ENCODE measurements around the gene IGLL5. TPM values are rescaled to one million over a fixed set of nuclear protein-coding genes. Genes with fewer than 3 reads are reported as not detected.

Gene IGLL5
- total RNA-seq, 1 experiment from 2014 or later = not detected

DNA sequence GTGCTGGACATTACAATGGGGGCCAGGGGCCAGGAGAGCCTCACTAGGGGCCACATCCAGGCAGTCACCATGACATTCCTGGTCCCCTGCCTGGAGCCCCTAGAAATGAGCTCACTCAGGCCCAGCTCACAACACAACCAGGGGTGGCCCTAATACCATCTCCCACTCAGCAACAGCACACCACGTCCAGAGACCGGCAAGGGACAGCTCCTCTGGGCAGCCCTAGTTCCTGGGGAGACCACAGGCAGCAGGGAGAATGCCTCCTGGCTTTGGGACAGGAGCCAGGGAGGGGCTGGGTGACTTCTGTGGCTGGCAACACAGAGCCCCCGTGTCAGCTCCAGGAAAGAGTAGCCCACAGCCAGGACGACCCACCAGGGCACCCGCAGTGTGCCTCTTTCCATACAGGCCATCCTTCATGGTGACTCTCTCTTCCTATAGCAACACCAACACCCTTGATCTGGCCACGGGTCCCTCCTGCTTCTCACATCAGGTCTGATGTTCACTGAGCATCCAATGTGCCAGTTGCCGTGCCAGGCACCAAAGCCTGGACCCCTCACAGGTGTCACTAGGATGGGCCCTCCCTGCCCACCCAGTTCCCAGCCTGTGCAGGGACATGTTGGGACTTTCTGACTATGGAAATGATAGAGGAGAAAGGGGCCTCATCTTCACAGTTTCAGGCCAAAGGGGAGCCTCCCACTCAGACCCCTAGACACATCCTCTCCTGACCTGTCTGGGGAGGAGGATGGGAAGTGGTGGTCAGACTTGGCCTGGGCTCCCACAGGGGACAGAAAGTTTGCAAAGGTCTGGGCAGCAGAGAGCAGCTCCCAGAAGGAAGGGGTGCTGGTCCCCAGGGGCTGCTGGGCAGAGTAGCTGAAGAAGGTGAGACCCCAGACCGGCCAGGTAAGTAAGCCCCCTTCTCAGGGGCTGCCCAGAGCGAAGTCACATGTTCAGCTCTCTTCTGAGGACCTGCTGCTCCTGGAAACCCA, 43.2 kb downstream of the IGLL5 start:
- in situ Hi-C loops (cut with HindIII; ENCODE audit: low pct_unique_long_range_greater_than_20kb, low sequenced_read_pairs) = no loop called here
- DNase-seq (ENCODE audit: low read depth) = no peak

- no peak for DNase-seq (ENCODE audit: low read depth)
- in situ Hi-C loops (cut with HindIII; ENCODE audit: low pct_unique_long_range_greater_than_20kb, low sequenced_read_pairs) = no loop called here
Observed at GRCh38 chr22:22931557-22932270, 44.1 kb downstream of the IGLL5 start.

GRCh38 chr22:22932512-22932941, 44.9 kb downstream of the IGLL5 start:
- in situ Hi-C loops (cut with HindIII; ENCODE audit: low pct_unique_long_range_greater_than_20kb, low sequenced_read_pairs) = no loop called here
- no peak for DNase-seq (ENCODE audit: low read depth)

- in situ Hi-C loops (cut with HindIII; ENCODE audit: low pct_unique_long_range_greater_than_20kb, low sequenced_read_pairs) = no loop called here
Observed at GRCh38 chr22:22933100-22933806, 45.6 kb downstream of the IGLL5 start.

GRCh38 chr22:22933807-22934542, 46.4 kb downstream of the IGLL5 start:
- in situ Hi-C loops (cut with HindIII; ENCODE audit: low pct_unique_long_range_greater_than_20kb, low sequenced_read_pairs) = no loop called here
- DNase-seq (ENCODE audit: low read depth) = no peak

More at GRCh38 chr22:22933100-22933806, 45.6 kb downstream of the IGLL5 start:
- DNase-seq (ENCODE audit: low read depth) = no peak

- in situ Hi-C loops (cut with HindIII; ENCODE audit: low pct_unique_long_range_greater_than_20kb, low sequenced_read_pairs) = no loop called here
- no peak for DNase-seq (ENCODE audit: low read depth)
Observed at GRCh38 chr22:22934543-22935055, 47.0 kb downstream of the IGLL5 start.

DNA sequence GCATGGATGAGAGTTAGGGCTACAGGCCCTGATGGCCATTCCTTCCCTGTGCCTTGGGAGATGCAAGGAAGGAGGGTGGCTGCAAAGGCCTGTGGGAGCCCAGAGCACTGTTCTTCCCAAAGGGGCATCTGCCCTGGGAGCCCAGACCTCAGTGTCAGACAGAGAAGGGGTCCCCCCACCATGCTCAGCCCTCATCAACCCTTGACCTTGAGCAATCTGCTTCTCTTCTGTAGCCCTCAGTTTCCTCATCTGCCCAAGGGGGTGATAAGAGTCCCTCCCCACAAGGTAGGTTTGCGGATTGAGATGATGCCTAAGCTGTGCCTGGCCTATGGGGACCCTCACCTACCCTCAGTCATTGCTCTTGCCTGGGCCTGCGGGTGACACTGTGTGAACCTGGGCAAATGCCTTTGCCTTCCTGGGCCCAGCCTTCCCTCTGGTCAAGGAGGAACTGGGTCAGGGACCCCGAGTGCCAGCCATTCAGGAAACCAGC, 47.5 kb downstream of the IGLL5 start:
- in situ Hi-C loops (cut with HindIII; ENCODE audit: low pct_unique_long_range_greater_than_20kb, low sequenced_read_pairs) = no loop called here
- DNase-seq (ENCODE audit: low read depth) = no peak

- in situ Hi-C loops (cut with HindIII; ENCODE audit: low pct_unique_long_range_greater_than_20kb, low sequenced_read_pairs) = no loop called here
- DNase-seq (ENCODE audit: low read depth) = no peak
Observed at GRCh38 chr22:22935546-22936157, 48.0 kb downstream of the IGLL5 start.

DNA sequence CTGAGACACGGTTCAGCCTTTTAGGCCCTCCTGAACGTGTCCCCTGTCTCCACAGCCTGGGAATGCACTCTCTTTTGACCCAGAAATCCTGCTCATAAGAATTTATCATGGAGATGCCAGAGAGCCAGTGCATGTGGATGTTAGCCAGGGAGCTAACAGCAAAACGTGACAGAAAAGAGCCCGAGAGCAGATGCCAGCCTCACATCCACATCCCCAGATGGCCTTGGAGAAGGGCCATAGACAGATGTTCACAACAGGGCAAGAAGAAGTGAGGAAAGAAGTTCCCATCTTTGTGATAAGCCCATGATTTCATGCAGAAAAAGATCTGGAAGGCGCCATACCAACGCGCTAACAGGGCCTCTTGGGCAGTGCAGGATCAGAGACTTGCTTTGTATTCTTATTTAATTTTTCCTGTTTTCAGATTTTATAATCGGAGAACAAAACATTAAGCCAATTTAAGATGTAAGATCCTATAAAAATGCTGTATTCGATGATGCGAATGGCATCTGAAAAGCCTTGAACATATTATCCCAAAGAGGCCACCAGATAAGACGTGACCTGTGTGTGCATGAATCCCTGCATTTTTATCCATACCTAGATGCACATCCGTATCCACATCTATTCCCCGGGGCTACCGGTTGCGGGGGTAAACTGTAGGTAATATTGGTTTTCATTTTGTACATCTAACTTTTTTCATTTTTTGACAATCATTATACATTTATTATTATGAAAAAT, 48.7 kb downstream of the IGLL5 start:
- no peak for DNase-seq (ENCODE audit: low read depth)
- in situ Hi-C loops (cut with HindIII; ENCODE audit: low pct_unique_long_range_greater_than_20kb, low sequenced_read_pairs) = no loop called here

DNA sequence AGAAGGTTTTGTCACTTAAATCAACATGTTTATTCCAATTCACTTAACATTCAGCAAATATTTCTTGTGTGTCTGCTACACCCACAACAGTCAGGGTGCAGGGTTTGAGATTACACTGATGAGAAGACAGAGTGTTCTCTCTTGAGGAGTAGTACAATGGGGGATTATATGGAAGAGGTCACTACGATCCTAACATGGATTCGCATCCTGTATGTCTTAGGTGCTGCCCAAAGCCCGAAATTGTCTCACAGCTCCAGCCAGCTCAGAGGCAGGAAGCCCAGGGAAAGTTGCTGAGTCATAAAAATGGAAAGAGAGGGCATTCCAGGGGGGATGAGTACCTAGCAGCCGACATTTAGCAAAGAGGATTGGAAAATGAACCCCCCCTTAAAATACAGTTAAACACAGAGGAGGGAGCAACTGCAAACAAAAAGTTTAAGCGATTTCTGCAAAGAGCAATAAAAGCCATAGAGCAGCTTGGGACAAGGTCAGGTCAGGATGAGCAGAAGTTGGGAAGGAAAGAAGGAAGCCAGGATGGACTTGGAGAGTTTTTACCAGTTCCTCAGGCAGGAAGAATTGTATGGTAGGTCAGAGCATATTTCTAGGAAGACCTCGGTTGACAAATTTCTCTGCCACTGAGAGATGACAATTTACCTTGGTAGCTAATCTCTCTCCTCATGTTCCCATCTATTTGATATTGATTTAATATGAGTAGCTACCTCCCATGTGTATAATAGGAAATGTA, 49.5 kb downstream of the IGLL5 start:
- no peak for DNase-seq (ENCODE audit: low read depth)
- in situ Hi-C loops (cut with HindIII; ENCODE audit: low pct_unique_long_range_greater_than_20kb, low sequenced_read_pairs) = no loop called here

GRCh38 chr22:22937894-22938480, 50.4 kb downstream of the IGLL5 start:
- in situ Hi-C loops (cut with HindIII; ENCODE audit: low pct_unique_long_range_greater_than_20kb, low sequenced_read_pairs) = no loop called here

DNA sequence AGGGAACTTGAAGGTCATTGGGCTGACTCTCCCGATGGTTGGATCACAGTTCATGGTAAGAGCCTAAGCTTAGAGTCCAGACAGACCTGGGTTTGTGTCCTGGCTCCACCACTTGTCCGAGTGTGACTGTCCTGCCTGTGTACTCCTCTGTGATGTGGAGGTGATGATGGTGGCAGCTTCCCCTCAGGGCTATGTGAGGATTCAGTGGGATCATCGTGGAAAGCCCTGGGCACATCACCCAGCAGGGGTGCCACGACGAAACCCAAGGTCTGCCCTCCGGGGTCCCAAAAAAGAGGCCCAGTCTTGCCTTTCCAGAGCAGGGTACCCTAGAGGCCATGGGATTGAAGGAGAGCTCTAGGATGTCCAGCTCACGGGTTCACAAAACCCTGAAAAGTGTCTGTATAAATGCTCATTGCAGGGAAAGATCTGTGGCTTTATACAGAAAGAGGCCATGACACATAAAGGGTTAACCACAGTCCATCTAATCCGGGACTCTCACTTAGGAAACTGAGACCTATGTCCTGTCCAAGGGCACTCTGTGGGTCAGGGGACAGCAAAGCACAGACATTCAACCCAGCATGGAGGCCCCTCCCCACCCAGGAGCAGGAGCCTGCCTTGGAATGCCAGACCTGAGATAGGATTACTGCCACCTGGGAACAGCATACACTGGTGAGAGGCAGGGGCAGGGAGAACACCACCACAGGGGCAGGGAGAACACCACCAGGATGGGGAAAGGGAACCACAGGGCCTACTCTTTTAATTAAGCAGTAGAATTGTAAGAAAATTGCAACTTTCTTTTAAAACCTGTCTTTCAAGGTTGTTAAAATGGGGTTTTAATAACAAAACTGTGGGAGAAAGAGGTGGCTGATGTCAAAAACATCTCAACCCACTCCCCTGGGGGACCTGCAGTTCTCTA, 51.3 kb downstream of the IGLL5 start:
- no peak for DNase-seq (ENCODE audit: low read depth)
- in situ Hi-C loops (cut with HindIII; ENCODE audit: low pct_unique_long_range_greater_than_20kb, low sequenced_read_pairs) = no loop called here

More at GRCh38 chr22:22937894-22938480, 50.4 kb downstream of the IGLL5 start:
- no peak for DNase-seq (ENCODE audit: low read depth)

DNA sequence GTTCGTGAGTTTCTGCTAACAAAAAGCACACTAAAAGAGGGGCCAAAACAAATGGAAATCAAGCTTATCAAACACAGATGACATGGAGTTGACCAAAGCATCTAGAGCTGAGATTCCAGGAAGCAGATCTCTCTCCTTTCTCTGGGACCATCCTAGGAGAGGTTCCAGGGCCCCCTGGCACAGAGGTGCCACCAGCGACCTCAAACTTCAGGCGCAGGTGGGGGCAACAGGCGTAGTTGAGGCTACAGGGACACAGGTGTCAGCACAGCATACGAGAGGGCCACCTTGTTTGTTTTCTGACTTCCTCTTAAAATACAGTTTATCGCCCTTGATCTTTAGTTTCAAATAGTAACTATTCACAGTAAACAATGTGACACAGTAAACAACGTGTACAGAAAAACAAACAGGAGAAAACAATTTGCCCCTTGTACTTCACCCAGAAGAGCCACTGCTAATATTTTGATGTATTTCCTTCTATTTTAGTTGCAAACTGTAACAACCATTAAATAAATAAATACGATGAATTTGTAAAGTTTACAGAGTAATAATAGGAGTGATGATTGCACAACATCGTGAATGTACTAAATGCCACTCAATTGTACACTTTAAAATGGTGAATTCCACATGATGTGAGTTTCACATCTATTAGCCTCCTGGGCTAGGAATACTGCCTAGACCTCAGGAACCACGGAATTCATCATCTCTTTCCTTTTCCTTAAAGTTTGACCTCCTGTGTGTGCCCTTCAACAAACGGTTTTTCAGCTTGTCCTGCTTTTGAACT, 52.2 kb downstream of the IGLL5 start:
- in situ Hi-C loops (cut with HindIII; ENCODE audit: low pct_unique_long_range_greater_than_20kb, low sequenced_read_pairs) = no loop called here
- no peak for DNase-seq (ENCODE audit: low read depth)

DNA sequence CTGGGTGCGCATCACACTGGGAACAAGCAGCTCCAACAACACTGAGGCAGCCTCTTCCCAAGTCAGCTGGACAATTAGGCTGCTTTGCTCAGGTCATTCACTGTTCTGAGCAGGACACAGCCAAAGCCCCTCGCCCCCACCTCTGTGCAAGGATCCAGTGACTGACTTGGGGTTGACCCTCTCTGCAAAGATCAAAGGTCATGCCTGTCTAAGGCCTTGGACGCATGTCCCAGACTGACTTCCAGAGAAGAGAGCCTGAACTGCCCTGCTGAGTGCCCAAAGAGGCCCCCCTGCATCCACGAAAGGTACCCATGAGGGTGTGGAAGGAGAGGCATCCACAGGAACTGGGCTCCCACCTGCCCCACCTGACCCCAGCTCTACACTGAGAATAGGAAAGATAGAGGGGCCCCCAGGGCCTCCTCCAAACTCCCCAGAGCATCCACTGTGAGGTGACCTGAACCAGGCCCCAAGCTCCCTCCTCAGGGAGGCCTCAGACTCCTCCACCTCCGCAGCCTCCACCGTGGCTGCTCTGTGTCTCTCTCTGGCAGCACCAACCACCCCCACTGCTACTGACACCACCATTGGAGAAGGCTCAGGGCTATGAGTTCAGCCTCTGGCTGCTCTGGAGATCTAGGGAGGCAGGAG, 53.5 kb downstream of the IGLL5 start:
- in situ Hi-C loops (cut with HindIII; ENCODE audit: low pct_unique_long_range_greater_than_20kb, low sequenced_read_pairs) = no loop called here
- no peak for DNase-seq (ENCODE audit: low read depth)
